GM06990 (cell line): ENCODE data around the gene LARP4B.

Experiments
- DNase-seq: peaks from one replicate; pipeline ENCODE4 v3.0.0-alpha.2; 2011; ENCODE audit not compliant: insufficient read length; ENCODE audit errors: extremely low read depth
- H3K27me3 ChIP-seq: replicated peaks from 2 replicates; pipeline ENCODE4 v1.6.0; 2011; ENCODE audit warnings: low read length; ENCODE audit not compliant: control insufficient read depth, insufficient read depth
- H3K36me3 ChIP-seq: 2 replicates; pipeline ENCODE4 v1.5.1; 2011; ENCODE audit warnings: low read length; ENCODE audit not compliant: control insufficient read depth, insufficient read depth
- H3K4me3 ChIP-seq: replicated peaks from 2 replicates; pipeline ENCODE4 v1.5.1; 2011; ENCODE audit warnings: low read depth, mild to moderate bottlenecking, control low read depth, low read length
- TF ChIP-seq, protein P1 (sequence below): IDR thresholded peaks from 2 replicates; pipeline ENCODE4 v1.5.1; 2011; ENCODE audit warnings: low read length, control low read depth, mild to moderate bottlenecking, inconsistent platforms; ENCODE audit not compliant: insufficient read depth, poor library complexity, severe bottlenecking

The LARP4B gene

GRCh38 chr10:797179-797578 is 134.3 kb downstream of the LARP4B start:
- no peak for DNase-seq
- Histone ChIP-seq H3K4me3 (no peak overlapping the region), H3K36me3 (no peaks in the 10 kb centered on the region), H3K27me3 (no peaks in the 10 kb centered on the region)
- TF ChIP-seq, protein P1, sequence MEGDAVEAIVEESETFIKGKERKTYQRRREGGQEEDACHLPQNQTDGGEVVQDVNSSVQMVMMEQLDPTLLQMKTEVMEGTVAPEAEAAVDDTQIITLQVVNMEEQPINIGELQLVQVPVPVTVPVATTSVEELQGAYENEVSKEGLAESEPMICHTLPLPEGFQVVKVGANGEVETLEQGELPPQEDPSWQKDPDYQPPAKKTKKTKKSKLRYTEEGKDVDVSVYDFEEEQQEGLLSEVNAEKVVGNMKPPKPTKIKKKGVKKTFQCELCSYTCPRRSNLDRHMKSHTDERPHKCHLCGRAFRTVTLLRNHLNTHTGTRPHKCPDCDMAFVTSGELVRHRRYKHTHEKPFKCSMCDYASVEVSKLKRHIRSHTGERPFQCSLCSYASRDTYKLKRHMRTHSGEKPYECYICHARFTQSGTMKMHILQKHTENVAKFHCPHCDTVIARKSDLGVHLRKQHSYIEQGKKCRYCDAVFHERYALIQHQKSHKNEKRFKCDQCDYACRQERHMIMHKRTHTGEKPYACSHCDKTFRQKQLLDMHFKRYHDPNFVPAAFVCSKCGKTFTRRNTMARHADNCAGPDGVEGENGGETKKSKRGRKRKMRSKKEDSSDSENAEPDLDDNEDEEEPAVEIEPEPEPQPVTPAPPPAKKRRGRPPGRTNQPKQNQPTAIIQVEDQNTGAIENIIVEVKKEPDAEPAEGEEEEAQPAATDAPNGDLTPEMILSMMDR, result no peak

DNA sequence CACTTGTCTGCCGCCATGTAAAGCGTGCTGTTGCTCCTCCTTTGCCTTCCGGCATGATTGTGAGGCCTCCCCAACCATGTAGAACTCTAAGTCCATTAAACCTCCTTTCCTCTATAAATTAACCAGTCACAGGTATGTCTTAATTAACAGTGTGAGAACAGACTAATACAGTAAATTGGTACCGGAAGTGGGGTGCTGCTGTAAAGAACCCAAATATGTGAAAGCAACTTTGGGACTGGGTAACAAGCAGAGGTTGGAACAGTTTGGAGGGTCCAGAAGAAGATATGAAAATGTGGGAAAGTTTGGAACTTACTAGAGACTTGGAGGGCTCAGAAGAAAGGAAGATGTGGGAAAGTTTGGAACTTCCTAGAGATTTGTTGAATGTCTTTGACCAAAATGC is 135.3 kb downstream of the LARP4B start:
- TF ChIP-seq, protein P1, result no peak
- no peaks in the 10 kb centered on the region for H3K27me3 ChIP-seq
- DNase-seq, result no peak

DNA sequence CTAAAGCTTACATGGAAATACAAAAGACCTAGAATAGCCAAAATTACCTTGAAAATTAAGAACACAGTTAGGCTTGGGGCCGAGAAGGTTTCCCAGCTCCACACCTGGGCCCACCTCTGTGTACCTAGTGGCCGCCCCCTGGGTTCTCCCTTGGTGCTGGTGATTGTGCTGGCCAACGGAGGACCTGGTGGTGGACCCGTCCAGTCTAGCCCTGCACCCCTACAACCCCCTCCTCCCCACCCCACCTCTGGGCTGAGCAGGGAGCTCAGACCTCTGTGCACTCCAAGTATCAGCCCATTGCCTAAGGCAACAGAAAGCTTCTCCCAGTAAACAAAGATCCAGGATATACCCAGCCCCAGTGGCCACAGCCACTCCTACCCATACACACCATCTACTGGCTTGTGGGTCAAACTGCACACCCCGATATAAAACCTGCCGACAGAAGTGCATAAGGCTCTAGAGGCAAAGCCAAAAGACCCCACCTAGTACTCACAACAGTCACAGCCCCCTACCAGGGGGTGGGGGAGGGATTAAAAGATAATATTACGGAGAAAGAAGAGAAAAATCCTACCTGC is 137.0 kb downstream of the LARP4B start:
- TF ChIP-seq, protein P1, result no peak
- Histone ChIP-seq H3K27me3 (no peaks in the 10 kb centered on the region), H3K36me3 (no peaks in the 10 kb centered on the region), H3K4me3 (no peak overlapping the region)
- DNase-seq, result no peak

More for the DNA sequence above, 135.3 kb downstream of the LARP4B start:
- H3K4me3 ChIP-seq, result no peak overlapping the region
- no peaks in the 10 kb centered on the region for H3K36me3 ChIP-seq

DNA sequence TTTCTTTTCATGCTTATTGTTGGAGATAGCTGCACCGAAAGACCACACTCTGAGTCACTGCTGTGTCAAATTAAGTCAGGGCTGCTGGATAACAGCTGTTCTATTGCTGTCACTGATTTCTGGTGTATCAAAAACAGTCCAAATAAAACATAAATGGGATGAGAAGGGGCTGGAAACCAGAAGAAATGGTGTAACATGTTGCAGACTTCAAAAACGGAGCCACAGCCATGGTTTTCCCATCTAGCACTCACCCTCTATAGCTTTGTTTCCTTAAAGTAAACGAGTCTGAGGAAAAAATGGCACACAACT is 138.8 kb downstream of the LARP4B start:
- no peak for DNase-seq
- Histone ChIP-seq H3K4me3 (no peak overlapping the region), H3K27me3 (no peaks in the 10 kb centered on the region), H3K36me3 (no peaks in the 10 kb centered on the region)
- TF ChIP-seq, protein P1, result no peak

DNA sequence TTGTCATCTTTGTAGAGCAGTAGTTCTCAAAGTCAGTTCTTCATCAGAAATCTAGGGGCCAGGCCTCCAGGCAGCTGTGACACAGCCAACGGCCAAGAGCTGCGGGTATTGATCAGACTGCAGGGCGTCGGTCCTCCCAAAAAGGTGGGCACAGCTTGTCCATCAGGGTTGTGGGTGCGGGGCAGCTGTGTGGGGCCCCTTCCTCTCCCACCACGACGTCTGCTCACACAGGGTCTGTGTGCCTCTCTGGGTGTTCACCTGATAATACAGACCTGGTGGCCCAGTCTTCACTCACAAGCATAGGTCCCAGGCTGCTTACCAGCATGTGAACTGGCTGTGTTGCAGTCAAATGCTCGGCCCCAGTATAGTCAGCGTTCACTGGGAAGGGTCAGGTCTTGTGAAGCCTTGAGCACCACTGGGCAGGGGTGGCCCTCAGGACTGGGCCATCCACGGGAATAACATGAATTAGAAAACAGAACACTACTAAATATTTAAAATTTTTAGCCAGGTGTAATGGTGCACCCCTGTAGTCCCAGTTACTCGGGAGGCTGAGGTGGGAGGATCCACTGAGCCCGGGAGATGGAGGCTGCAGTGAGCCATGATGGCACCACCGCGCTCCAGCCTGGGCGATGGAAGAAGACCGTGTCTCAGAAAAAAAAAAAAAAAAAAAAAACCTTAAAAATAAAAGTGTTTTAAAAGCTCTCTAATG is 139.3 kb downstream of the LARP4B start:
- no peaks in the 10 kb centered on the region; the same call in 1 of the 2 replicates for H3K27me3 ChIP-seq
- no peak for DNase-seq
- H3K36me3 ChIP-seq, result no peaks in the 10 kb centered on the region
- no peak overlapping the region for H3K4me3 ChIP-seq
- TF ChIP-seq, protein P1, result no peak
